Lower lobe of right lung (tissue), 2 donors: Measurements from ENCODE around the gene SLC25A21. TPM values are rescaled to one million over a fixed set of nuclear protein-coding genes. Genes with fewer than 3 reads are reported as not detected.

Experiments used
- ATAC-seq, 2 donors: fragments of 200-7000 bp; cut with Tn5 transposase; one replicate each; pipeline ENCODE4 v1.9.1; 2020 to 2022; ENCODE audit warnings: mild to moderate bottlenecking in 2 of 2, moderate library complexity in 2 of 2
- DNase-seq: peaks from one replicate; pipeline ENCODE4 v3.0.0-alpha.2; 2020
- H3K27ac ChIP-seq: fragments of 200-600 bp; one replicate; pipeline ENCODE4 v1.8.0; 2022
- H3K27me3 ChIP-seq: fragments of 200-600 bp; one replicate; pipeline ENCODE4 v1.8.0; 2022; ENCODE audit warnings: low read depth
- H3K36me3 ChIP-seq: fragments of 200-600 bp; one replicate; pipeline ENCODE4 v1.8.0; 2022; ENCODE audit warnings: mild to moderate bottlenecking
- H3K4me1 ChIP-seq: fragments of 200-600 bp; one replicate; pipeline ENCODE4 v1.8.0; 2022
- H3K4me3 ChIP-seq: fragments of 200-600 bp; one replicate; pipeline ENCODE4 v1.8.0; 2022; ENCODE audit warnings: mild to moderate bottlenecking
- H3K9me3 ChIP-seq: fragments of 200-600 bp; one replicate; pipeline ENCODE4 v1.8.0; 2022
- intact Hi-C: fragments of 100-400 bp; cut with DNase I; formaldehyde crosslinking; loops from one replicate; pipeline ENCODE4 v1.11.0; 2022
- total RNA-seq: library from RNA; stranded (reverse); fragmentation: NEBNext Ultra II Directional; extraction: Animal tissue kit (Norgen Biotek cat#: 25700); gene quantifications from one replicate; pipeline ENCODE4 v1.2.1, GENCODE V29; 2021
- TF ChIP-seq, protein P1 (sequence below): fragments of 200-600 bp; IDR thresholded peaks from one replicate; pipeline ENCODE4 v1.8.0; 2022; ENCODE audit warnings: antibody characterized with exemption, mild to moderate bottlenecking
- donor health status: DM: no; HTN: yes; CAD: no; lungs with severe emphysema.

Gene SLC25A21
- total RNA-seq, 1 donor from 2014 or later = 0.38 TPM

DNA sequence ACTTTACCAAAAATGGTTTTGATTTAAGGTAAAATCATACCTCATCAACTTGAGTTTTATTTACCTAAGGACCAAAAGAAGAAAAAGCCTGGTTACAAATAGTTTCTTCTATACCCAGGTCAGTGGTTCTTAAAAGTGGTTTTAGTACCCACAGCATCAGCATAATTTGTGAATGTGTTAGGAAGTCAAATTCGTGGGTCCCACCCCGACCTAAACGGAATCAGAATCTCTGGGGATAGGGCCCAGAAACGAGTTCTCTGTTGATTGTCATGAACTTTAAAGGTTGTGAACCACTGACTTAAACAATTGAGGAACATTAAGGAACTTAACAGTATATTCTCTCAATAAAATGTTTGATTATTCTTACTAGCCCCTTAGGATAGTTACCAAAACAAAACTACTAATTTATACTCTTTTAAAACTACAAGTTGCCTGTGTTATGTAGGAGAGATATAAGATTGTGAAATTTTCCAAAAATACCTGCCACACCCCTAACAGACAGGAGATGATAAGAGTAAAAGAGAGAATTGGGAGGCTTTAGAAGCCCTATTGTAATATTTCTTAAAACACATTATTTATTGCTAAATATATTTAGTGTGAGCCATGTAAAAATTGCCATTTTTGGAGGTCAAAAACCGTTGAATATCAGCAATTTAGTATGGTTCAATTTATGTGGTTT is 669 bp upstream of the SLC25A21 start:
- intact Hi-C loops = no loop called here
- DNase-seq (no peak), ATAC-seq (no peak)
- no peaks in the 10 kb centered on the region for H3K9me3 ChIP-seq
- H3K4me3 ChIP-seq = peak overlapping the region; percentile 73
- H3K27me3 ChIP-seq = peaks cover 7% of the 10 kb centered on the region
- TF ChIP-seq, protein P1, sequence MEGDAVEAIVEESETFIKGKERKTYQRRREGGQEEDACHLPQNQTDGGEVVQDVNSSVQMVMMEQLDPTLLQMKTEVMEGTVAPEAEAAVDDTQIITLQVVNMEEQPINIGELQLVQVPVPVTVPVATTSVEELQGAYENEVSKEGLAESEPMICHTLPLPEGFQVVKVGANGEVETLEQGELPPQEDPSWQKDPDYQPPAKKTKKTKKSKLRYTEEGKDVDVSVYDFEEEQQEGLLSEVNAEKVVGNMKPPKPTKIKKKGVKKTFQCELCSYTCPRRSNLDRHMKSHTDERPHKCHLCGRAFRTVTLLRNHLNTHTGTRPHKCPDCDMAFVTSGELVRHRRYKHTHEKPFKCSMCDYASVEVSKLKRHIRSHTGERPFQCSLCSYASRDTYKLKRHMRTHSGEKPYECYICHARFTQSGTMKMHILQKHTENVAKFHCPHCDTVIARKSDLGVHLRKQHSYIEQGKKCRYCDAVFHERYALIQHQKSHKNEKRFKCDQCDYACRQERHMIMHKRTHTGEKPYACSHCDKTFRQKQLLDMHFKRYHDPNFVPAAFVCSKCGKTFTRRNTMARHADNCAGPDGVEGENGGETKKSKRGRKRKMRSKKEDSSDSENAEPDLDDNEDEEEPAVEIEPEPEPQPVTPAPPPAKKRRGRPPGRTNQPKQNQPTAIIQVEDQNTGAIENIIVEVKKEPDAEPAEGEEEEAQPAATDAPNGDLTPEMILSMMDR = no peak
- no peaks in the 10 kb centered on the region for H3K36me3 ChIP-seq
- H3K27ac ChIP-seq = peak overlapping the region; percentile 94
- H3K4me1 ChIP-seq = peaks cover 20% of the 10 kb centered on the region

DNA sequence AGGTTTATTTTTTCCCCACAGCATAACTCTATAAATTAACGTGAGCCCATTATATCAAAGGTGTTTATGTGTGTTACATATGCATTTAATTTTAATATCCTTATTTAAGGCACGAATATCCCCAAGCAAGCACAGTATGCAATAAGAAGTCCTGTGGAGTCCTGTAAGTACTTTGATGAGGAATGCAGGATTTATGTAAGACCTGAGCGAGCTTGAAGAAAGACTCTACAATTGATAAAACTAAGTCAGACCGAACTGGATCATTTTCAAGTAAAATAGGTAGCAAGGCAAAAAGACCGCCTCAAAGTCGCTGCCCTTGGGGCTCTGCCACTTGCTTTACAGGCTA is 755 bp downstream of the SLC25A21 start:
- Histone ChIP-seq H3K27me3 (peaks cover 7% of the 10 kb centered on the region), H3K4me1 (peaks cover 20% of the 10 kb centered on the region), H3K9me3 (no peaks in the 10 kb centered on the region), H3K4me3 (peak overlapping the region; percentile 73), H3K27ac (peak overlapping the region; percentile 94), H3K36me3 (no peaks in the 10 kb centered on the region)
- peak; percentile 32 to 49 for ATAC-seq
- DNase-seq = no peak
- intact Hi-C loops = no loop called here
- TF ChIP-seq, protein P1 = no peak

DNA sequence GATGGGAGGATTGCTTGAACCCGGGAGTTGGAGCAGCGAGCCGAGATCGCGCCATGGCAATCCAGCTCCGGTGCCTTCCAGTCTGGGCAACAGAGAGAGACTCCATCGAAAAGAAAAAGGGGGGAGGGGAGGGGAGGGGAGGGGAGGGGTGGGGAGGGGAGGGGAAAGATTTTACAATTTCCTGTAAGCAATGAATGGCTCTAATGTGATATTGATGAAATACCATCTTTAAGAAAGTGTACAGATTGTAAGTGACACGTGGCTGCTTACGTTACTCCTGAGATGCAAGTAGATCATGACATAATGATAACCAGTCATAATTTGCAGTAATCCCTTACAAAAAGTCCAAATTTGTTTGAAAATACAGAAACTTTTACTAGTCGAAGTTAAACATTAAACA is 1.4 kb downstream of the SLC25A21 start:
- no peak overlapping the region for H3K4me3 ChIP-seq
- no peak for ATAC-seq
- no peak overlapping the region for H3K27ac ChIP-seq
- no peaks in the 10 kb centered on the region for H3K9me3 ChIP-seq
- DNase-seq = no peak
- intact Hi-C loops = no loop called here
- H3K4me1 ChIP-seq = peaks cover 20% of the 10 kb centered on the region
- H3K27me3 ChIP-seq = peaks cover 7% of the 10 kb centered on the region
- H3K36me3 ChIP-seq = no peaks in the 10 kb centered on the region
- TF ChIP-seq, protein P1 = no peak

DNA sequence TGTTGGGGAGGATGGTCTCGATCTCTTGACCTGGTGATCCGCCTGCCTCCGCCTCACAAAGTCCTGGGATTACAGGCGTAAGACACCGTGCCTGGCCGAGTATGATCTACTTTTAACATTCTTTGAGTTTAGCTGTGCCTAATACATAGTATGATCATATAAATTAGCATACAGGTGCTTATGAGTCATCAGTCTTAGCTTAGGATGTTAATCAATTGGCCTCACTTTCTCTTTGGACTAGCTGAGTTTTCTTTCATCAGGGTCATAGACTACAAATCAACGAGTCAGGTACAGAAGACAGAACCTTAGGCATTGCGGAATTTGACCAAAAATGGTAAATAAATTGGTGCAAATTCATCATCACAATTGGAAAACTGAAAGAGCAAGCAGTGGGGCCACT is 2.2 kb downstream of the SLC25A21 start:
- Histone ChIP-seq H3K4me3 (no peak overlapping the region), H3K9me3 (no peaks in the 10 kb centered on the region), H3K27ac (no peak overlapping the region), H3K27me3 (peaks cover 7% of the 10 kb centered on the region), H3K4me1 (peaks cover 20% of the 10 kb centered on the region), H3K36me3 (no peaks in the 10 kb centered on the region)
- TF ChIP-seq, protein P1 = no peak
- ATAC-seq (no peak), DNase-seq (no peak)
- intact Hi-C loops = no loop called here

DNA sequence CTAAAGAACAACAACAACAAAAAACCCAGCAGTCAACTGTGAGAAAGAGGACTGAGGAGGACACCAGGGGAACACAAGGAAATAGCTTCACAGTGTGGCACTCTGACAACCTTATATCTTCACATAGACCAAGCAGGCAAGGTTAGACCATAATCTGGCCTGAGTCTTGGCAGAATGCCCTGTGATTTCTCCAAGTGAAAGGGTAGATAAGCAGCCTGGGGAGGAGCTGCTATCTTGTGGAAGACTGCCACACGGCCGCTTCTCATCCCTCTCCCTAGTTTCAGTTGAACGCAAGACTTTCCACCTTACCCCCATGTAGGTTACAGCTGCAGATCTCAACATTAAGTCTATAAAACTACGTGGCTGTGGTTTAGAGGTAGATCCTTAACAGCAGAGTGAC is 3.7 kb downstream of the SLC25A21 start:
- Histone ChIP-seq H3K9me3 (no peaks in the 10 kb centered on the region), H3K4me3 (no peak overlapping the region), H3K36me3 (no peaks in the 10 kb centered on the region), H3K4me1 (peaks cover 12% of the 10 kb centered on the region), H3K27me3 (peaks cover 7% of the 10 kb centered on the region), H3K27ac (no peak overlapping the region)
- intact Hi-C loops = no loop called here
- TF ChIP-seq, protein P1 = no peak
- DNase-seq = no peak
- ATAC-seq = no peak
